HCT116 (cell line): ENCODE results near the gene LRRD1.
"Not testable (repeated sequence)": the region's sequence is repeated elsewhere in the genome, so short reads cannot be mapped to it uniquely, and the experiment has no call there.

Experiments used
- ATF3 ChIP-seq: IDR thresholded peaks from 2 replicates; pipeline ENCODE4 v1.6.1; 2012
- CTCF ChIP-seq, 3 experiments: fragments of 200-600 bp in 1 of 3; sonication (generic) in 1 of 3; IDR thresholded peaks in 2 of 3; conservative IDR thresholded peaks in 1 of 3; 2 replicates each; pipeline ENCODE4 v1.5.1; 2012 to 2017; ENCODE audit warnings: low read depth in 2 of 3, low read length in 2 of 3, antibody characterized with exemption in 1 of 3, borderline replicate concordance in 1 of 3, control low read depth in 1 of 3, mild to moderate bottlenecking in 1 of 3, mixed read lengths in 1 of 3, mixed run types in 1 of 3, moderate library complexity in 1 of 3; ENCODE audit not compliant: insufficient read depth in 1 of 3
- EZH2 ChIP-seq: fragments of 200-600 bp; sonication (generic); IDR thresholded peaks from 2 replicates; pipeline ENCODE4 v1.6.1; 2017; ENCODE audit warnings: antibody characterized with exemption, mixed run types
- JUND ChIP-seq: IDR thresholded peaks from 2 replicates; pipeline ENCODE4 v1.6.1; 2012
- POLR2A ChIP-seq: IDR thresholded peaks from 2 replicates; pipeline ENCODE4 v1.7.0; 2011; ENCODE audit warnings: borderline replicate concordance; ENCODE audit not compliant: insufficient read depth, insufficient read length; ENCODE audit errors: extremely low read depth
- REST ChIP-seq: IDR thresholded peaks from 2 replicates; pipeline ENCODE4 v1.6.1; 2012; ENCODE audit warnings: low read depth
- YY1 ChIP-seq: IDR thresholded peaks from 2 replicates; pipeline ENCODE4 v1.6.1; 2011; ENCODE audit warnings: low read length, low read depth, moderate library complexity, mild to moderate bottlenecking; ENCODE audit not compliant: insufficient replicate concordance; ENCODE audit errors: extremely low read depth

GRCh38 chr7:92169529-92169928, 9.4 kb downstream of the LRRD1 start:
- TF ChIP-seq EZH2; ATF3; JUND; CTCF (IDR thresholded peaks at IDR 0.05 in 2 of 3, conservative IDR thresholded peaks at IDR 0.05 in 1 of 3; ENCODE audit: borderline replicate concordance in 1 of 3, insufficient read depth in 1 of 3, low read depth in 2 of 3, low read length in 2 of 3); YY1; REST; POLR2A: not testable (repeated sequence)
